Left lobe of liver (tissue), 2 donors: Measurements from ENCODE around the gene CEP76. TPM values are rescaled to one million over a fixed set of nuclear protein-coding genes. Genes with fewer than 3 reads are reported as not detected.
"Not testable (repeated sequence)": the region's sequence is repeated elsewhere in the genome, so short reads cannot be mapped to it uniquely, and the experiment has no call there.

ENCODE experiments used
- ATAC-seq: fragments of 200-7000 bp; cut with Tn5 transposase; one replicate; pipeline ENCODE4 v1.9.1; 2020; ENCODE audit warnings: mild to moderate bottlenecking, moderate library complexity
- DNase-seq: peaks from one replicate; pipeline ENCODE4 v3.0.0-alpha.2; 2020; ENCODE audit warnings: low spot score
- total RNA-seq: library from RNA; stranded (reverse); gene quantifications from one replicate; pipeline ENCODE4 v1.2.1, GENCODE V29; 2021
- donor health status: DM: no; HTN: no; CAD: no; lungs with moderate emphysema.
- donor health status: DM: no; HTN: yes; CAD: no.

Gene CEP76
- total RNA-seq, 1 donor from 2014 or later = 6.5 TPM

- ATAC-seq (no peak), DNase-seq (no peak)
Measured at GRCh38 chr18:12645254-12645653, 57.3 kb downstream of the CEP76 start.

DNA sequence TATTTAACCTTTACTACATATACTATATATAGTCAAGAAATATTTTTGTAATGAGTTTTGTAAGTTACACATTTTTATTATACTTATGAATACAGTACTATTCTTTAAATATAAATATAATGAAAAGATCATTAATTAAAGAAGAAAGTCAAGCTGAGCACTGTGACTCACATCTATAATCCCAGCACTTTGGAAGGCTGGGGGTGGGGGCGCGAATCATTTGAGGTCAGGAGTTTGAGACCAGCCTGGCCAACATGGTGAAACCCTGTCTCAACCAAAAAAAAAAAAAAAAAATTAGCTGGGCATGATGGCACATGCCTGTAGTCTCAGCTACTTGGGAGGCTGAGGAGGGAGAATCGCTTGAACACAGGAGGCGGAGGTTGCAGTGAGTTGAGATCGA is 58.8 kb downstream of the CEP76 start:
- not testable (repeated sequence) for DNase-seq, ATAC-seq

- ATAC-seq = no peak
Measured at GRCh38 chr18:12640881-12641200, 61.7 kb downstream of the CEP76 start.

GRCh38 chr18:12639990-12640880 is 62.3 kb downstream of the CEP76 start:
- ATAC-seq = peak; percentile 67

More at GRCh38 chr18:12640881-12641200, 61.7 kb downstream of the CEP76 start:
- no peak for DNase-seq

GRCh38 chr18:12638644-12639124 is 63.8 kb downstream of the CEP76 start:
- DNase-seq (no peak), ATAC-seq (no peak)

More at GRCh38 chr18:12639990-12640880, 62.3 kb downstream of the CEP76 start:
- DNase-seq = no peak

GRCh38 chr18:12637901-12638643 is 64.5 kb downstream of the CEP76 start:
- no peak for DNase-seq
- no peak for ATAC-seq

- ATAC-seq = no peak
- no peak for DNase-seq
Measured at GRCh38 chr18:12637393-12637792, 65.1 kb downstream of the CEP76 start.

DNA sequence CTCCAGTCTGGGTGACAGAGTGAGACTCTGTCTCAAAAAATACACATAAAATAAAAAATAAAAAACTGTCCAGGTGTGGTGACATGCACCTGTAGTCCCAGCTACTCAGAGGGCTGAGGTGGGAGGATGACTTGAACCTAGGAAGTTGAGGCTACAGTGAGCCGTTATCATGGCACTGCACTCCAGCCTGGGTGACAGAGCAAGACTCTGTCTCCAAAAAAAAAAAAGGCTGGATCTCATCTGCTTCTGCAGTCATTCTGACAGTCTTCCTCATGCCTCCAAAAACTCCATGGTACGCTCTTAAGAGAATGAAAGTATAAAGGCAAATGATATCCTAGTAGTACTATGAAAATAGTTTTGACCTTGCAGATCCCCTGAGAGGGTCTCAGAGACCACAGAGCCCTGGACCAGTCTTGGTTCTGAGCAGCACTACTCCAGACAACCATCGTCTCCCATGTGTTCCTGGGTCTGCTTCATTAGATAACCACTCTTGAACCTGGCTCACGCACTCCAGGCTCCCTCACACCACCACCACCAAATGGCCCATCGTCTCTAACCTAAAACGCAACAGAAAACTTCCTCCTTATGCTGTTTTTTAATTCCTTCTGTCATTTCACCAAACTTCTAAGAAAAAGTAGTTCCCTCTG is 70.6 kb downstream of the CEP76 start:
- ATAC-seq = no peak

DNA sequence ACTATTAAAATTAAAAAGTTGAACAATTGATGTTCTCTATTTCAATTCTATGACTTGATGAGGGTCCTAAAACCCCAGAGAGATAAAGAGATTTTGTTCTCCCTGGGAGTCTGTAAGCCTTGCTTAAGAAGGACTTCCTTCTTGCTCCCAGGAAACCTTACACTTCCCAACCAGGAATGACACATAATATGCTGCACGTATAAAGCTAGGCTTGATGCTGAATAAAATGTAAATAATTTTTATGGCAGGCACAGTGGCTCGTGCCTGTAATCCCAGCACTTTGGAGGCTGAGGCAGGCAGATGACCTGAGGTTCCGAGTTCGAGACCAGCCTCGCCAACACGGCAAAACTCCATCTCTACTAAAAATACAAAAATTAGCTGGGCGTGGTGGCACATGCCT is 72.4 kb downstream of the CEP76 start:
- DNase-seq (no peak), ATAC-seq (no peak)

More for the DNA sequence above, 70.6 kb downstream of the CEP76 start:
- DNase-seq = no peak

- ATAC-seq (no peak), DNase-seq (no peak)
Measured at GRCh38 chr18:12628706-12629702, 73.5 kb downstream of the CEP76 start.

GRCh38 chr18:12627199-12627598 is 75.3 kb downstream of the CEP76 start:
- ATAC-seq, DNase-seq: not testable (repeated sequence)

GRCh38 chr18:12625241-12625640 is 77.3 kb downstream of the CEP76 start:
- DNase-seq (no peak), ATAC-seq (no peak)

Other genes with a start within 250 kb of the CEP76 start
- gene SPIRE1, start 44.6 kb downstream of the CEP76 start, total RNA-seq = 21.6 TPM
- 27.0 TPM for gene PSMG2, start 319 bp upstream of the CEP76 start, total RNA-seq
- gene PTPN2, start 181.5 kb upstream of the CEP76 start, total RNA-seq = 9.9 TPM
- 18.7 TPM for gene SEH1L, start 245.3 kb upstream of the CEP76 start, total RNA-seq